HEK293T (cell line): Measurements from ENCODE around the gene NKAP.
"Not testable (repeated sequence)": the region's sequence is repeated elsewhere in the genome, so short reads cannot be mapped to it uniquely, and the experiment has no call there.

ENCODE experiments used
- CTCF ChIA-PET: fragments of 350-600 bp; formaldehyde crosslinking; extraction: SDS; loops from one replicate; lab custom pipeline; 2021; ENCODE audit warnings: antibody characterized with exemption, inconsistent platforms; lab: Yijun Ruan, JAX
- POLR2A ChIA-PET: fragments of 350-600 bp; formaldehyde crosslinking; extraction: SDS; loops from one replicate; lab custom pipeline; 2020; ENCODE audit warnings: antibody characterized with exemption, inconsistent platforms; lab: Yijun Ruan, JAX
- DNase-seq: peaks from one replicate; pipeline ENCODE4 v3.0.0; 2012; ENCODE audit warnings: mixed read lengths; ENCODE audit errors: extremely low spot score
- ARNT ChIP-seq: fragments of 450-650 bp; IDR thresholded peaks from 2 replicates; pipeline ENCODE4 v1.6.1; 2017; ENCODE audit warnings: mild to moderate bottlenecking
- BHLHE40 ChIP-seq: fragments of 450-650 bp; IDR thresholded peaks from 2 replicates; pipeline ENCODE4 v1.6.1; 2016; ENCODE audit warnings: mild to moderate bottlenecking, moderate library complexity, borderline replicate concordance
- CTBP1 ChIP-seq: fragments of 450-650 bp; IDR thresholded peaks from 2 replicates; pipeline ENCODE4 v1.6.1; 2016; ENCODE audit warnings: borderline replicate concordance
- ELF4 ChIP-seq: fragments of 450-650 bp; IDR thresholded peaks from 2 replicates; pipeline ENCODE4 v1.6.1; 2017; ENCODE audit warnings: antibody characterized with exemption
- FOXA1 ChIP-seq: fragments of 450-650 bp; IDR thresholded peaks from 2 replicates; pipeline ENCODE4 v1.6.1; 2016; ENCODE audit warnings: mild to moderate bottlenecking
- FOXK2 ChIP-seq: fragments of 450-650 bp; IDR thresholded peaks from 2 replicates; pipeline ENCODE4 v1.6.1; 2016; ENCODE audit warnings: mild to moderate bottlenecking
- FOXM1 ChIP-seq: fragments of 450-650 bp; IDR thresholded peaks from 2 replicates; pipeline ENCODE4 v1.6.1; 2017; ENCODE audit warnings: mild to moderate bottlenecking, borderline replicate concordance
- HDGF ChIP-seq: fragments of 450-650 bp; IDR thresholded peaks from 2 replicates; pipeline ENCODE4 v1.6.1; 2017; ENCODE audit warnings: antibody characterized with exemption, borderline replicate concordance
- L3MBTL2 ChIP-seq: fragments of 450-650 bp; conservative IDR thresholded peaks from 2 replicates; pipeline ENCODE4 v1.6.1; 2016; ENCODE audit warnings: mild to moderate bottlenecking
- LEF1 ChIP-seq: fragments of 450-650 bp; IDR thresholded peaks from 2 replicates; pipeline ENCODE4 v1.6.1; 2017; ENCODE audit warnings: mild to moderate bottlenecking, borderline replicate concordance
- NFRKB ChIP-seq: fragments of 450-650 bp; IDR thresholded peaks from 2 replicates; pipeline ENCODE4 v1.6.1; 2016; ENCODE audit warnings: mild to moderate bottlenecking, moderate library complexity
- SP1 ChIP-seq: fragments of 450-650 bp; IDR thresholded peaks from 2 replicates; pipeline ENCODE4 v1.6.1; 2017
- SUZ12 ChIP-seq: fragments of 450-650 bp; IDR thresholded peaks from 2 replicates; pipeline ENCODE4 v1.6.1; 2016; ENCODE audit warnings: mild to moderate bottlenecking
- TARDBP ChIP-seq: fragments of 450-650 bp; IDR thresholded peaks from 2 replicates; pipeline ENCODE4 v1.6.1; 2016
- ZNF384 ChIP-seq: fragments of 450-650 bp; IDR thresholded peaks from 2 replicates; pipeline ENCODE4 v1.6.1; 2016
- TF ChIP-seq, protein P1 (sequence below): fragments of 450-650 bp; IDR thresholded peaks from 2 replicates; pipeline ENCODE4 v1.6.1; 2016

NKAP gene

DNA sequence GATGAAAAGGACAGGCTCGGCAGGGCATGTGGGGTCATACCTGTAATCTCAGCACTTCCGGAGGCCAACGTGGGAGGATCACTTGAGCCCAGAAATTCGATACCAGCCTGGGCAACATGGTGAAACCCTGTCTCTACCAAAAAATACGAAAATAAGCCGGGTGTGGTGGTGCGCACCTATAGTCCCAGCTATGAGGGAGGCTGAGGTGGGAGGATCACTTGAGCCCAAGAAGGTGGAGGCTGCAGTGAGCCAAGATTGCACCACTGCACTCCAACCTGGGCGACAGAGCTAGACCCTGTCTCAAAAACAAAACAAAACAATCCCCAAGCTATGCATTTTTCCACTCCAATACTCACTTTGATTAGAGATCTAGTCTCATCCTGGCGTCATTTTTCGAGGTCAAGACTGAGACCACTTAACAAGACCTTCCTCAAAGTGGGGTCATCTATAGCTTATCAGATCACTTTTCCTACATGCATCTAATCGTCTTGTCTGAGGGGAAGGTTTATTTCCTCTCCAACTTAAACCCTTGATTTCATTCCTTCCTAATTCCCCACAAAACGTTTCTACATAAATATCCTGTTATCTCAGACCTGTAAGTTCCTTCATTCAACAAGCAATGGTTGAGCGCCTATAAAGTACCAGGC lies 1.3 kb downstream of the NKAP start:
- CTCF ChIA-PET, result interaction anchor here (1.0 kb wide), 1 partner anchor 54 kb away, joined by 3 read pairs; no protein-coding TSS in a partner anchor

DNA sequence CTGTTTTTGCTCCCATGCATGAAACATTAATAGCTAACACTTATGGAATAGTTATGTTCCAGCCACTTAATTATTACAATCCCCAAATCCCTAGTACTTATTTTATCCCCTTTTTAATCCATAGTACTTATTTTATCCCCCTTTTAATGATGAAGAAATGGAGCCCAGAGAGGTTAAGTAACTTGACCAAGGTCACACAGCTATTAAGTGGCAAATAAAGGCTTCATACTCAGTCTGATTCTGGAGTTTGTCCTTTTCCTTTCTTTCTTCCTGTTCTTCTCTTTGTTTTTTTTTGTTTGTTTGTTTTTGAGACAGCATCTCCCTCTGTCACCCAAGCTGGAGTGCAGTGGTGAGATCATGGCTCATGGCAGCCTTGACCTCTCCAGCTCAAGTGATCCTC lies 2.2 kb downstream of the NKAP start:
- no peak for DNase-seq
- POLR2A ChIA-PET, result no interaction called here
- CTCF ChIA-PET, result no interaction called here
- no peak for TF ChIP-seq ARNT
- no peak for TF ChIP-seq BHLHE40
- TF ChIP-seq LEF1, result no peak
- TF ChIP-seq, protein P1, sequence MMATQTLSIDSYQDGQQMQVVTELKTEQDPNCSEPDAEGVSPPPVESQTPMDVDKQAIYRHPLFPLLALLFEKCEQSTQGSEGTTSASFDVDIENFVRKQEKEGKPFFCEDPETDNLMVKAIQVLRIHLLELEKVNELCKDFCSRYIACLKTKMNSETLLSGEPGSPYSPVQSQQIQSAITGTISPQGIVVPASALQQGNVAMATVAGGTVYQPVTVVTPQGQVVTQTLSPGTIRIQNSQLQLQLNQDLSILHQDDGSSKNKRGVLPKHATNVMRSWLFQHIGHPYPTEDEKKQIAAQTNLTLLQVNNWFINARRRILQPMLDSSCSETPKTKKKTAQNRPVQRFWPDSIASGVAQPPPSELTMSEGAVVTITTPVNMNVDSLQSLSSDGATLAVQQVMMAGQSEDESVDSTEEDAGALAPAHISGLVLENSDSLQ, result no peak
- TF ChIP-seq NFRKB, result no peak
- TF ChIP-seq CTBP1, result no peak
- TF ChIP-seq SP1, result no peak
- no peak for TF ChIP-seq FOXK2
- TF ChIP-seq ELF4, result no peak

More for the DNA sequence above, 1.3 kb downstream of the NKAP start:
- TF ChIP-seq, protein P1, result no peak
- TF ChIP-seq ARNT, result no peak
- TF ChIP-seq ELF4, result no peak
- TF ChIP-seq LEF1, result no peak
- TF ChIP-seq HDGF, result no peak
- no peak for TF ChIP-seq SP1
- no peak for DNase-seq
- POLR2A ChIA-PET, result interaction anchor here (1.0 to 1.6 kb wide), 2 partner anchors 55 to 151 kb away, joined by 3 to 5 read pairs; partner anchors contain the start of gene RPL39

DNA sequence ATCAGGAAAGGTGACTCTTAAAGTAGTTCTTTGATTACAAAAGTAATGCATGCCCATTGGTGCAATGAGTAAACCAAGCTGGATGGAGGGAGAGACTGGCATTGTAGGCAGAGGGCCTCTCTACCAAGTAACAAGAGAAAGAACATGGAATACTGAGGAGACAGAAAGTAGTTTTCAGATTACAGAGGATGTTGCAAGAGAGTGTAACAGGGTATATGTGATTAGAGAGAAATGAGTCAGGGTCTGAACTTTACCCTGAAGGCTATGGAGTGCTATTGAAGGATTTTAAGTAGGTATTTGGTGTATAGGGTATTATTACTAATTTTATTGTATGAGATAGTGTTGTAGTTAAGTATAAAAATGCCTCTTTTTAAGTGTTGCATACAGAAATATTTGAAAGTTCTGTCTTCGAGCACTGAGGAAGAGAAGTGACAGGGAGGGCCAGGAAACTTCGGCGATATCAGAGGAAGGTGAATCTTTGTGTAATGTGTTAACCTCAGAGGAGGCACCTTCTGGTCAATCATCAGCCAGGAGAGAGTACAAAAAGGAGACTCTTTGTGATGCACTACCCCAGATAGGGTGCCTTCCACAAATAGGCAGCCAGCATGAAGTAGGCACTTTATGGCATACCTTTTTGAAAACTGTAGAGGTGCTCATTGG lies 8.2 kb downstream of the NKAP start:
- TF ChIP-seq LEF1, result no peak
- TF ChIP-seq, protein P1, result no peak
- no peak for TF ChIP-seq FOXA1
- TF ChIP-seq SP1, result no peak
- no peak for TF ChIP-seq ELF4
- DNase-seq, result no peak
- ChIA-PET CTCF (no interaction called here), POLR2A (no interaction called here)

DNA sequence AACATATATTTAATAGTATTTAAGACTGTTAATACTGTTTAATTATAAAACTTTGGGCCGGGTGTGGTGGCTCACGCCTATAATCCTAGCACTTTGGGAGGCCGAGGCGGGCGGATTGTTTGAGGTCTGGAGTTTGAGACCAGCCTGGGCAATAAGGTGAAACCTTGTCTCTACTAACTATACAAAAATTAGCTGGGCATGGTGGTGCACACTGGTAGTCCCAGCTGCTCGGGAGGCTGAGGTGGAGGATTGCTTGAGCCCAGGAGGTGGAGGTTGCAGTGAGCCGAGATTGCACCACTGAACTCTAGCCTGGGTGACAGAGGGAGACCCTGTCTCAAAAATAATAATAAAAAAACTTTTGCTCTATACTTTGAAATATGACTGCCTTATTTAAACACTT lies 21.2 kb downstream of the NKAP start:
- CTCF ChIA-PET, DNase-seq, POLR2A ChIA-PET: not testable (repeated sequence)

DNA sequence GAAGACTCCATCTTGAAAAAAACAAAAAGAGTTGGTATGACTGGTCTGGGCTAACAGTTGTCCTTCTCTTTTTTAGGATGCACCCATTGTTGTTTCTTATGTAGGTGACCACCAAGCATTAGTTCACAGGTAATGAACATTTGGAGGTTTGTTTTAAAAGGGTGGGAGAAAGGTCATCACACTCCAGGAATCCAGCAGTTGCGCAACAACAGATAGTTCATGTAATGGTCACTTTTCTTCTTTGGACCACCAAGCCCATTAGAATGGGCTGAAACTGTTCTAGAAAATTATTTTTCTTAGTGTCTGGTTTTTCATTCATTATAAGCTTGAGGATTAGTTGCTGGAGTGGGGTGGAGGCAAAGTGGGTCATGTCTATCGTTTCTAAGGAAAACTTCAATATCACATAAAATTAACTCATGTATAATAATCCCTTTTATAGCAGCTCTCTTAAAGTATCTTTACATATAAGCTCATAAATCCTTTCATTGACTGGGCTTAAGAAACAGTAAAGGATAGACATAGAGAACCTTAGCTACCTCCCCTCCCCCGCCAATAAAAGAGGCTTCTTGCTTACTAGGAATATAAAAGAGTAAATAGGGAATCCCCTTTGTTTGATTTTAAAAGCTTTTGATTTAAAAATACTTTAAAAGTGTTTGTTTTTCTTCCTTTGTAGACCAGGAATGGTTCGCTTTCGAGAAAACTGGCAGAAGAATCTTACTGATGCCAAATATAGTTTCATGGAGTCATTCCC lies 23.5 kb downstream of the NKAP start:
- POLR2A ChIA-PET, result interaction anchor here (0.7 kb wide), 1 partner anchor 129 kb away, joined by 3 read pairs; the partner anchor contains the start of gene RPL39
- TF ChIP-seq ARNT, result no peak
- no peak for TF ChIP-seq CTBP1
- TF ChIP-seq FOXM1, result no peak
- no peak for TF ChIP-seq L3MBTL2
- no peak for TF ChIP-seq FOXK2
- TF ChIP-seq, protein P1, result no peak
- TF ChIP-seq LEF1, result no peak
- TF ChIP-seq NFRKB, result no peak
- no peak for TF ChIP-seq HDGF
- TF ChIP-seq SUZ12, result no peak
- TF ChIP-seq TARDBP, result no peak
- TF ChIP-seq ZNF384, result no peak
- TF ChIP-seq ELF4, result no peak
- TF ChIP-seq FOXA1, result no peak
- TF ChIP-seq BHLHE40, result no peak
- TF ChIP-seq SP1, result no peak
- CTCF ChIA-PET, result no interaction called here
- no peak for DNase-seq

DNA sequence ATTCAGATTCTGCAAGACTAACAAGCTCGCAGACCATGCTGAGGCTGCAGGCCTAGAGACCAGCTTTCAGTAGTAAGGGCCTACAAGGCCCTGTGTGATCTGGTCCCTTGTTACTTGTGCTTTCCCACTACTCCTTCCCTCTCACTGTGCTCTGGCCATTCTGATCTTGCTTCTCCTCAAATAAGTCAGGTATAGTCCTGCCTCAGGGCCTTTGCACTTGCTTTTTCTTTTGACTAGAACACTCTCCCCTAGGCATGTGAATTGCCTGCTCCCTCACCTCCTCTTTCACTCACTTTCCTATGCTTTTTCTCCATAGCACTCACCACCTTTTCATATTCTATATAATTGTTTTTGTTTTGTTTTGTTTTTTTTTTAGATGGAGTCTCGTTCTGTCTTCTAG lies 25.7 kb downstream of the NKAP start:
- DNase-seq, result no peak
- TF ChIP-seq, protein P1, result no peak
- TF ChIP-seq L3MBTL2 (no peak), ARNT (no peak), ZNF384 (no peak), TARDBP (no peak)
- POLR2A ChIA-PET, result no interaction called here
- CTCF ChIA-PET, result no interaction called here
